HG02870 (cell line): ENCODE measurements around the gene MICALL1.

Experiments used
- ATAC-seq: cut with Tn5 transposase; IDR thresholded peaks from one replicate; pipeline ENCODE4 v1.9.1; 2021; ENCODE audit warnings: mild to moderate bottlenecking, moderate library complexity; ENCODE audit not compliant: unreplicated experiment

MICALL1 gene

DNA sequence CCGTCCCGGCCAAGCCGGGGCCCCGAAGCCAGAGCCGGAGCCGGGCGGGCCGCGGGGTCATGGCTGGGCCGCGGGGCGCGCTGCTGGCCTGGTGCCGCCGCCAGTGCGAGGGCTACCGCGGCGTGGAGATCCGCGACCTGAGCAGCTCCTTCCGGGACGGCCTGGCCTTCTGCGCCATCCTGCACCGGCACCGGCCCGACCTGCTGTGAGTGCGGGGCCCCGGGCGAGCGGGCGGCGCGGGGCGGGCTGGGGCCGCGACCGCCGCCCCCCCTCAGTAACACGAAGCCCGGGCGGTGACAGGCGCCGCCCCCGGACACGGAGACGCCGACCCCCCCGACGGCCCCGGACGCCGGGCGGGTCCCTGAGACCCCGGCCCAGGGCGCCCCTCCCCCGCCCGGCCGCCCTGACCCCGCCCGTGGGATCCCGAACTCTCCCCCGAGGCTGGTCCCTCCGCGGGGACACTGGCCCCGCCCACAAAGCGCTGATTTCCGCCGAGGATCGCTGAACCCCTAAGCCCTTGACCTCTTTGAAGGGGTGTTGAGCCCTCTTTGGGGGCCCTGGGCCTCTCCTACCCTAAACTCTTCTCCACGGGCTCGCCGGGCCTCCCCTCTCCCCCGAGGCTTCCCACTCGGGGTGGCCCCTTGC, 389 bp downstream of the MICALL1 start:
- ATAC-seq, result no peak

DNA sequence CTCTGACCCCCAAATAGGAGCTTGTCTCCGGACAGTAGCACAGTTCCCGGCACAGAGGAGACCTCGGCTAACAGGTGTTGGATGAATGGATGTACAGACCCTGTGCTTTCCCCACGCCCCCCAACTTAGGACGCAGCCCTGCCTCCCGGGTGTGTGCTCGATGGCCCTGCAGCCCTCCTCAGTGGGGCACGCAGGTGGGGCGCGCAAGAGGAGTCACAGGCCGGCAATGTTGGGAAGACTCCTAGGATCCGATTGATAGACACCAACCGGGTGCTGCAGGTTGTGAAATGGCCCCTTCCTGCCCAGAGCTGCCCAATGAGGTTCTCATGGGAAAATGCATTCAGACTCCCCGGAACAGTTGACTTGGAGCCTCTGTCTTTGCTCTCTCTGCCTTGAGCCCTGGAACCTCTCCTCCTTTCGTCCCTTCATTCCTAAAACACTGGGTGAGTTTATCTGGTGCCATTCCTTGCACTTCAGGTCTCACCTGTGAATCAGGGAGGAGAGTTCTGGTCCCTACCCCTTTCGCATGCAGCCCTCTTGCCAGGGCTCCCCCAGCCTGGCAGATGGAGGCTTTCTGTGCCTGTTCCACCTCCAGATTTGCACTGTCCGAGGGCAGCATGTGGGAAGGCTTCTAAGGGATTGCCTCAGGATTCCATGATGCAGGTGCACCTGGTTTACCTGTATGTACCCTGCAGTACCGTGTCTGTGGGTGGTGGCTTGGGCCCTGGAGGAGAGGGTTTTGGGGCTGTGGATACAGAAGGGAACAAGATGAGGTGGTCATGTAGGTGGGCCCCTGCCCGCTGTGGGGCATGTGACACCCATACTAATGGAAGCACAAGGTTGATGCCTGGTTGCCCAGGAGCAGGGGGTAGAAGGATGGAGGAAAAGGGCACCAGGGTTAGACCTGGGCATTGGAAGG, 1.2 kb downstream of the MICALL1 start:
- ATAC-seq, result no peak

- ATAC-seq, result no peak
These were observed 3.7 kb downstream of the MICALL1 start for GRCh38 chr22:37909766-37910165.

- no peak for ATAC-seq
These were observed 5.0 kb downstream of the MICALL1 start for GRCh38 chr22:37910890-37911672.

DNA sequence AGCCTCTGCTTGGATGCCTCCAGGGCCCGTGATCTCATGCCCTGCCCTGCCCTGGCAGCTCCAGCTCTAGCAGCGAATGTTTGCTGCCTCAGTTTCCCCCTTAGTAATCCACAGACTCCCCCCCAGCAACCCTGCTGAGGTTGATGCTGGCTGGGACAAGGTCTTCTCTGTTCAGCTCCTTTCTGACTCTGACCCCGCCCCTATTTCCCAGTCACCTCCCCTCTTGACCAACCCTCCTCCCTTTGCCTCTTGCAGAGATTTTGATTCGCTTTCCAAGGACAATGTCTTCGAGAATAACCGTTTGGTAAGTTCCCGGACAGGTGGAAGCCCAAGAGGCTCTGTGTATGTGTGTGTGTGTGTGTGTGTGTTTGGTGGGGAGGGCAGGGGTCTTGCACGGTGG, 5.6 kb downstream of the MICALL1 start:
- ATAC-seq, result no peak

GRCh38 chr22:37912171-37912570, 6.1 kb downstream of the MICALL1 start:
- ATAC-seq, result no peak

DNA sequence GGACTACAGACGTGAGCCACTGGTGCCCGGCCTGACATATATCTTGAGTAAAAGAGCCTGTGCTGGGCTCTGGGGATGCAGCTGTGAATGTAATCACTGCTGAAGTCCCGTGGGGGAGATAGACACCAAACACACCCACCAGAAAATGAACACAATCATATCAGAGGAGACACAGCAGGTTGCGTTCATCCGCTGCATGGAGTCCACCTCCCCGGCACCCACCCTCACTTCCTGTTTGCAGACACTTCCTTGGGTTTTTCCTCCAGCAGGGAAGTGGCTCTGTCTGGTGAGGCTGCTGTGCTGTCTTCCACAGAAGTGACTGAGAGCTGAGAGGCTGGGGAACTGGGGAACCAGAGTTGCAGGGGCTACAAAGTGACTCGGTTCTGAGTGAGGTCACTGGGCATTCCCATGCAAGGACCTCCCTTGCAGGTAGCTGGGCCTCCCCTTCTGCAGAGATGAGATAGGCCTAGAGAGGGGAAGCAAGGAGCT, 7.2 kb downstream of the MICALL1 start:
- no peak for ATAC-seq

- no peak for ATAC-seq
These were observed 10.2 kb downstream of the MICALL1 start for GRCh38 chr22:37916311-37916710.

DNA sequence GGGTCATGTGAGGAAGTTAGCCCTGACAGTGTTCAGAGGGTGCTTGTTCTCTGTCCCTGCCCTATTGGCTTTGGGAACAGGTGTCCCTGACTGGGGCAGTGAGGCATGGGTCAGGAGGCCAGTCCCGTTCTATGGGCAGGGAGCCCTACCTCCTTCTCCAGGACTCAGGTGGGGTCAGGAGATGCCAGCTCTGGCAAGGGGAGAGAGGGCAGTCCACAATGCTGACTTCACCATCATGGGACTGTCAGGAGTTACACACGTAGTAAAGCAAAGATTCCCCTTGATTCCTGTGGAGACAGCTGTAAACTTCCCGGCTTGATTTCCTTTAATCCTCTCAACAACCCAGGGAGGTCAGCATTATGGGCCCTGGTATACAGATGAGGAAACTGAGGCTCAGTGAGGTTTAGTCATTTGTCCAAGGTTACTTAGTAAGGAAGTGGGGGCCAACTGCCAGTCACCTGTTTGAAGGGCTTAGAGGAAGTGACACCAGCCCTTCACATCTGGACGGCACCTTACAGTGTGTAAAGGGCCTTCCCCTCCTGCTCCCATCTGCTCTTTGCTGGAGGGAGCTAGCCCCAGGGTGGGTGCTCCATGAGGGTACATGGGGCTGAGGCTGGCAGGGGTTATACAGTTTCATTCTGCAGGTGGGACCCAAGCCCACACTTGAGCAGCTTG, 11.9 kb downstream of the MICALL1 start:
- ATAC-seq, result no peak

DNA sequence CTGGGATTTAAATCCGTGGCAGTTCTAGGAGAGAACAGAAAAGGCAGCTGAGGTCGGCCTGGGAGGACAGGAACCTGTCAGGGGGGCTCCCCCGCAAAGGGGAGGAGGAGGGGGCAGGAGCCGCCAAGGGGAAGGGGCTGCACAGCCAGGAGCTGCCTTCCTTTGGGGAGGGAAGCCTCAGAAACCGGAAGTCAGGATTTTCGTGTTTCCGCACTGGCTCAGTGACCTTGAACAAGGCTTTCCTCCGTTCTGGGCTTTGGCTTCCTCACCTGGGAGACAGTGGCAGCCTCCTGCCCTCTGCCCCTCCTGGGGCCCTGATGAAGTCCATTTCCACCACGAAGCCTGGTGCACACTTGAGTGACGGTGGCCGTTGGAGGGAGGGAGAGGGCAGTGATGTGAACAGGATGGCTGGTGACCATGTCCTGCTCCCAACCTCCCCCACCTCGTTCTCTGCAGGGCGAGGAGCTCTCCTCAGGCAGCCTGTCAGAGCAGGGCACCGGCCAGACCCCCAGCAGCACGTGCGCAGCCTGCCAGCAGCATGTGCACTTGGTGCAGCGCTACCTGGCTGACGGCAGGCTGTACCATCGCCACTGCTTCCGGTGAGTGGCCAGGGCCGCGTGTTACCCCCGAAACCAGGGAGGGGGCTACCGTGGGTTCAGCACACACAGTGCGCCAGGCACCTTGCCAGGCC, 12.6 kb downstream of the MICALL1 start:
- no peak for ATAC-seq

DNA sequence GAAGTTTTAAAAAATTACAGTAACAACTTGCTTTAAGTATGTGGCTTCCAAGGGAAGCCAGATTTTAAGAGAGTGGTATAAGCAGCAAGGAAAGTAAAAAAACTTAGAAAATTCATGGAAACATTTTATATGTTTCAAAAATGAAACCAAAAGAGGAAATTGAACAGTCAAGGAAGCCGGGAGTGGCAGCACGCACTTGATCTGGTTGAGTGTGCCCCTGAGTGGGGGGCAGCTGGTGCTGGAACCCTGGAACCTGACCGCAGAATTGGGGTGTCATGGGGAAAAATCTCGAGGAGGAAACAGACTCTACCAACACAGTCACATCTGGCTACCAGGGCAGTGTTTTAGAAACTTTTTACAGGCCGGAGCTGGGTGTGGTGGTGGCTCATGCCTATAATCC, 14.0 kb downstream of the MICALL1 start:
- ATAC-seq, result no peak

DNA sequence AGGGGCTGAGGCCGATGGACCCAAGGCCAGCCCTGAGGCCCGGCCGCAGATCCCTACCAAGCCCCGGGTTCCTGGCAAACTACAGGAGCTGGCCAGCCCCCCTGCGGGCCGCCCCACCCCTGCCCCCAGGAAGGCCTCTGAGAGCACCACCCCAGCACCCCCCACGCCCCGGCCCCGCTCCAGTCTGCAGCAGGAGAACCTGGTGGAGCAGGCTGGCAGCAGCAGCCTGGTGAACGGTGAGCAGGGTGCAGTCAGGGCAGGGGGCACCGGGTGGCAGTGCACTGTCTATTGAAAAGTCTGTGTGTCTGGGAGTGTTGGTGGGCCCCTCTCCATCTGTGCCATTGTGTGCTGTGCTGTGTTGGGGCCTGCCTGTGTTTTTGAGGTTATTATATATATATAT, 16.1 kb downstream of the MICALL1 start:
- ATAC-seq, result no peak

DNA sequence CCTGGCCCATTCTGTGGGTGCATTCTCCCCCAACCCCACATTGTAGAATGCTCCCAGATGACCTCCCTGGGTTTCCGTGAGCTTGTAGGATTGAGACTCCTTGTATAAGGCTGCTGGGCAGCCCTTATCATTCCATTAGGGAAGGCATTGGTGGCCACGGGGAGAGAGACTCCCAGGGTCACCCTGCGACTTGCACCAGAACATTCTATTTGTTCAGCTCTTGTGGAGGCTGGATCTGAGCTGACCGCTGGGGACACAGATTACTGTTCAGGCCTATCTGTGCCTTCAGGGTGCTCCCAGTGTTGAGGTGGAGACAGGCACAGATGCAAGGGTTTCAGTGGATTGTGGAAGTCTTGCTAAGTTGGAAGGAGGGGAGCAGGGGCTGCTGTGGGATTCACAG, 17.8 kb downstream of the MICALL1 start:
- no peak for ATAC-seq

DNA sequence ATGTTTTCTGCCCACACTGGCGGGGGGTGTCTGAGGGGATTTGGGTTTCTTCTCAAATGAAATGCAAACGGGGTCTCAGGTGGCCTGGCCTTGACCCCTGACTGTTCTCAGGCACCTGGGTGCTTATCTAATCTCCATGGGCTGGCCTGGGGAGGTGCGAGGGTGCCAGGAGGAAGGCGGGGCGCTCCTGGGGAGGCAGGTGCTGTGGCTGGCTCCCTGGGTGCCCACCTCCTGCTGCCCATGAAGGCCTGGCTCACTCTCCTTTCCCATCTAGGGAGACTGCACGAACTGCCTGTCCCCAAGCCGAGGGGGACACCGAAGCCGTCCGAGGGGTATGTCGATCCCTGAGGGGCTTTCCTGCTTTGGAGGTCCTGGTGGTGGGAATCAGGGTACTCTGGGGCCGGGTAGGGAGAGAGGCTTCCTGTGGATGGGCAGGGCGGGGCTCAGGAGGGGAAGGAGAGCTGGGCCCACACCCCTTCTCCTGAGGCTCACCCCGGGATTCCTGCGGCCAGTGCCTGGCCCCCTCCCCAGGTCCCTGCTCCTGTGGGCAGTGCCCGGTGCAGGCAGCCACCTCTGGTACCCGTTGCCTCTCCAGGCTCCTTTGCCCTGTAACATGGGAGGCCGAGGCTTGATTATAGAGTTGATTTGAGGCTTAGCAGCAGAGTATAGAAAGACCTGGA, 18.4 kb downstream of the MICALL1 start:
- ATAC-seq, result no peak

- ATAC-seq, result no peak
These were observed 19.2 kb downstream of the MICALL1 start for GRCh38 chr22:37925330-37925729.

DNA sequence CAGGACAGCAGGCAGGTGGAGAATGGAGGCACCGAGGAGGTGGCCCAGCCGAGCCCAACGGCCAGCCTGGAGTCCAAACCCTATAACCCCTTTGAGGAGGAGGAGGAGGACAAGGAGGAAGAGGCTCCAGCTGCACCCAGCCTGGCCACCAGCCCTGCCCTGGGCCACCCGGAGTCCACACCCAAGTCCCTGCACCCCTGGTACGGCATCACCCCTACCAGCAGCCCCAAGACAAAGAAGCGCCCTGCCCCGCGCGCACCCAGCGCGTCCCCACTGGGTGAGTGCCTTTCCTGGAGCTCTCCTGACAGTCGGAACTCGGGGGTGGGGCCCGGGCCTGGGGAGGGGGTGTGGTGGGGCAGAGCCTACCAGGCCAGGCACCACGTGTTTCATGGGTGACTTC, 19.7 kb downstream of the MICALL1 start:
- no peak for ATAC-seq

DNA sequence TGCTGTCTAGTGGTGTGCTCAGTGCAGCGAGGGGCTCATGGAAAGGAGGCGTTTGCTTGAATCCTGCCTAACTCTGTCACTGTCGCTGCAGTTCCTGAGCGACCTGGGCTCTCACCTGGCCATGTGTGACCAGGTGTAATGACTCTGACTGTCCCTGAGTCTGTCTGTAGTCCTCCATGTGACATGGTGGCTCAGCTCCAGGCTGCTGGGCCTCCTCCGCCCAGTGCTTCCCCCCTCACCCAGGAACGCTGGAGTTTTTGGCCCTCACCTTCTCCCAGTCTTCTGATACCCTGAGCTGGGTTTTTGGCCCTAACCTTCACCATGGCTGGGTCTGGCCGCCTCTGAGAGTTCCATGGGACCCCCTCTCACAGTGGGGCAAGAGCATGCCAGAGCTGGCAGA, 20.3 kb downstream of the MICALL1 start:
- ATAC-seq, result no peak

- ATAC-seq, result no peak
These were observed 20.9 kb downstream of the MICALL1 start for GRCh38 chr22:37926771-37927636.

- ATAC-seq, result no peak
These were observed 21.5 kb downstream of the MICALL1 start for GRCh38 chr22:37927637-37927936.
